ENCODE measurements around the gene LAD1. TPM values are rescaled to one million over a fixed set of nuclear protein-coding genes. Genes with fewer than 3 reads are reported as not detected.

Gene LAD1
- total RNA-seq, 1 donor from 2014 or later, result 20.7 TPM

GRCh38 chr1:201354151-201354900, 44.8 kb downstream of the LAD1 start:
- H3K4me3 Mint-ChIP-seq, result no peak overlapping the region
- no peaks in the 10 kb centered on the region for H3K27me3 Mint-ChIP-seq (ENCODE audit: low read depth)
- no peak for TF ChIP-seq CTCF (IDR thresholded peaks at IDR 0.05; ENCODE audit: unreplicated experiment)
- H3K36me3 Mint-ChIP-seq, result no peaks in the 10 kb centered on the region
- no peak for DNase-seq (ENCODE audit: low spot score in 2 of 2, unreplicated experiment in 2 of 2)
- H3K9me3 Mint-ChIP-seq, result no peaks in the 10 kb centered on the region
- H3K4me1 Mint-ChIP-seq, result peaks cover 14% of the 10 kb centered on the region
- no peak overlapping the region for H3K27ac Mint-ChIP-seq

- Mint-ChIP-seq H3K27ac (peak overlapping the region; percentile 90), H3K9me3 (no peaks in the 10 kb centered on the region), H3K4me3 (no peak overlapping the region), H3K4me1 (peaks cover 8% of the 10 kb centered on the region), H3K36me3 (no peaks in the 10 kb centered on the region), H3K27me3 (ENCODE audit: low read depth) (no peaks in the 10 kb centered on the region)
- DNase-seq (ENCODE audit: low spot score in 2 of 2, unreplicated experiment in 2 of 2), result no peak
- no peak for TF ChIP-seq CTCF (IDR thresholded peaks at IDR 0.05; ENCODE audit: unreplicated experiment)
Observed at GRCh38 chr1:201353186-201353940, 45.8 kb downstream of the LAD1 start.

GRCh38 chr1:201351617-201352016, 47.5 kb downstream of the LAD1 start:
- no peak overlapping the region for H3K27ac Mint-ChIP-seq
- H3K9me3 Mint-ChIP-seq, result no peaks in the 10 kb centered on the region
- peaks cover 9% of the 10 kb centered on the region for H3K4me1 Mint-ChIP-seq
- no peak overlapping the region for H3K4me3 Mint-ChIP-seq
- peaks cover 3% of the 10 kb centered on the region for H3K27me3 Mint-ChIP-seq (ENCODE audit: low read depth)
- DNase-seq (ENCODE audit: low spot score in 2 of 2, unreplicated experiment in 2 of 2), result no peak
- no peak for TF ChIP-seq CTCF (IDR thresholded peaks at IDR 0.05; ENCODE audit: unreplicated experiment)
- H3K36me3 Mint-ChIP-seq, result no peaks in the 10 kb centered on the region

GRCh38 chr1:201350884-201351283, 48.2 kb downstream of the LAD1 start:
- H3K27ac Mint-ChIP-seq, result no peak overlapping the region
- no peak for DNase-seq (ENCODE audit: low spot score in 2 of 2, unreplicated experiment in 2 of 2)
- no peak overlapping the region for H3K4me3 Mint-ChIP-seq
- H3K27me3 Mint-ChIP-seq (ENCODE audit: low read depth), result peaks cover 3% of the 10 kb centered on the region
- H3K36me3 Mint-ChIP-seq, result no peaks in the 10 kb centered on the region
- no peaks in the 10 kb centered on the region for H3K9me3 Mint-ChIP-seq
- no peak for TF ChIP-seq CTCF (IDR thresholded peaks at IDR 0.05; ENCODE audit: unreplicated experiment)
- H3K4me1 Mint-ChIP-seq, result peaks cover 11% of the 10 kb centered on the region

GRCh38 chr1:201350361-201350725, 48.8 kb downstream of the LAD1 start:
- no peak for DNase-seq (ENCODE audit: low spot score in 2 of 2, unreplicated experiment in 2 of 2)
- no peaks in the 10 kb centered on the region for H3K36me3 Mint-ChIP-seq
- H3K4me1 Mint-ChIP-seq, result peaks cover 11% of the 10 kb centered on the region
- H3K4me3 Mint-ChIP-seq, result no peak overlapping the region
- no peaks in the 10 kb centered on the region for H3K9me3 Mint-ChIP-seq
- H3K27ac Mint-ChIP-seq, result no peak overlapping the region
- peaks cover 3% of the 10 kb centered on the region for H3K27me3 Mint-ChIP-seq (ENCODE audit: low read depth)
- no peak for TF ChIP-seq CTCF (IDR thresholded peaks at IDR 0.05; ENCODE audit: unreplicated experiment)
